Measurements from ENCODE around the gene ATP5MC2. TPM values are rescaled to one million over a fixed set of nuclear protein-coding genes. Genes with fewer than 3 reads are reported as not detected.
"Not testable (repeated sequence)": the region's sequence is repeated elsewhere in the genome, so short reads cannot be mapped to it uniquely, and the experiment has no call there.

Gene ATP5MC2
- polyA plus RNA-seq, 4 donors: 557 to 624 (median 590) TPM

- DNase-seq (ENCODE audit: low read depth in 4 of 4, low spot score in 2 of 4): no peak
These were observed 19.6 kb upstream of the ATP5MC2 start for GRCh38 chr12:53695152-53696145.

DNA sequence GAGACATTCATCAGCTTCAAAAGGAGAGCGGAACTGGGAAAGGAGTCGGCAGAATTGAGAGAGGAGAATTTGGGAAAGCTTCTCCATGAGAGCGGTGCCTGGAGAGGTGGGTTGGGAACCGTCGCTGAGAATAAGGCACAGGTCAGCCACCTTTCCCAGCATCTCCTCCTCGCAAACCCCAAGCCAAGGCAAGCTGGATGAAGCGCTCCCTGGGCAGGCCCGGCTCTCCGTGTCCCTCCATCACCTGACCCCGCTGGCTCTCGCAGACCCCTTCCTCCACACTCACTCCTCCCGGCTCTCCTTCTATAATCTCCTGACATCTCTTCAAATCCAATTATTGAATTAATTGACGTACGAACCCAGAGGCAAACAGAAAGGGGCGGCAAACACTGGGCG, 18.9 kb upstream of the ATP5MC2 start:
- no peak for DNase-seq (ENCODE audit: low read depth in 4 of 4, low spot score in 2 of 4)

DNA sequence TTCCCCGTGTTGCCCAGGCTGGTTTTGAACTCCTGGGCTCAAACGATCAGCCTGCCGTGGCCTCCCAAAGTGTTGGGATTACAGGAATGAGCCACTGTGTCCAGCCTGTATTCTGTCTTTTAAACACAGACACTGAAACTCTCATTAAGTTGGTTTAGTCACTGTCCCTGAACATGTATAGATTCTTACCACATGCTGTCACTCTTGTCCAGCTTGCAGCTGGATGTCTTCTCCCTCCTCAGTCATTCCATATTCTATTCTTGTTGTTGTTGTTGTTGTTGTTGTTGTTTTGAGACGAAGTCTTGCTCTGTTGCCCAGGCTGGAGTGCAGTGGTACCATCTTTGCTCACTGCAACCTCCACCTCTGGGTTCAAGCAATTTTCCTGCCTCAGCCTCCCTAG, 12.3 kb upstream of the ATP5MC2 start:
- no peak for DNase-seq (ENCODE audit: low read depth in 4 of 4, low spot score in 2 of 4)

- DNase-seq (ENCODE audit: low read depth in 4 of 4, low spot score in 2 of 4): no peak
These were observed 10.6 kb upstream of the ATP5MC2 start for GRCh38 chr12:53686436-53686835.

- no peak for DNase-seq (ENCODE audit: low read depth in 4 of 4, low spot score in 2 of 4)
These were observed 8.9 kb upstream of the ATP5MC2 start for GRCh38 chr12:53684654-53685220.

DNA sequence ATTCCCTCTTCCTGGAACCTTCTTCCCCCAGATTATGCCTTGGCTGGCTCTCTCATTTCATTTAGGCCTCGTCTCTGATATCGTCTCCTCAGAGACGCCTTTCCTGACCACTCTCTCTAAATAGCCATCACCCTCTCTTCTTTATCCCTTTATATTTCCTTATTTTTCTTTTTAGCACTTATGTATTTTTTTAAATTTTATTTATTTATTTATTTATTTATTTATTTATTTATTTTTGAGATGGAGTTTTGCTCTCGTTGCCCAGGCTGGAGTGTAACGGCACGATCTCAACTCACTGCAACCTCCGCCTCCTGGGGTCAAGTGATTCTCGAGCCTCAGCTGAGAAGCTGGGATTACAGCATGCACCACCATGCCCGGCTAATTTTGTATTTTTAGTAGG, 8.1 kb upstream of the ATP5MC2 start:
- no peak for DNase-seq (ENCODE audit: low read depth in 4 of 4, low spot score in 2 of 4)

GRCh38 chr12:53683494-53683893, 7.6 kb upstream of the ATP5MC2 start:
- no peak for DNase-seq (ENCODE audit: low read depth in 4 of 4, low spot score in 2 of 4)

- not testable (repeated sequence) for DNase-seq (ENCODE audit: low read depth in 4 of 4, low spot score in 2 of 4)
These were observed 4.2 kb upstream of the ATP5MC2 start for GRCh38 chr12:53680061-53680460.

- no peak for DNase-seq (ENCODE audit: low read depth in 4 of 4, low spot score in 2 of 4)
These were observed 1.9 kb upstream of the ATP5MC2 start for GRCh38 chr12:53677800-53678148.

GRCh38 chr12:53677016-53677799, 1.3 kb upstream of the ATP5MC2 start:
- no peak for DNase-seq (ENCODE audit: low read depth in 4 of 4, low spot score in 2 of 4)

GRCh38 chr12:53676656-53677015, 753 bp upstream of the ATP5MC2 start:
- DNase-seq (ENCODE audit: low read depth in 4 of 4, low spot score in 2 of 4): peak in 1 of 4 donors; percentile 74

DNA sequence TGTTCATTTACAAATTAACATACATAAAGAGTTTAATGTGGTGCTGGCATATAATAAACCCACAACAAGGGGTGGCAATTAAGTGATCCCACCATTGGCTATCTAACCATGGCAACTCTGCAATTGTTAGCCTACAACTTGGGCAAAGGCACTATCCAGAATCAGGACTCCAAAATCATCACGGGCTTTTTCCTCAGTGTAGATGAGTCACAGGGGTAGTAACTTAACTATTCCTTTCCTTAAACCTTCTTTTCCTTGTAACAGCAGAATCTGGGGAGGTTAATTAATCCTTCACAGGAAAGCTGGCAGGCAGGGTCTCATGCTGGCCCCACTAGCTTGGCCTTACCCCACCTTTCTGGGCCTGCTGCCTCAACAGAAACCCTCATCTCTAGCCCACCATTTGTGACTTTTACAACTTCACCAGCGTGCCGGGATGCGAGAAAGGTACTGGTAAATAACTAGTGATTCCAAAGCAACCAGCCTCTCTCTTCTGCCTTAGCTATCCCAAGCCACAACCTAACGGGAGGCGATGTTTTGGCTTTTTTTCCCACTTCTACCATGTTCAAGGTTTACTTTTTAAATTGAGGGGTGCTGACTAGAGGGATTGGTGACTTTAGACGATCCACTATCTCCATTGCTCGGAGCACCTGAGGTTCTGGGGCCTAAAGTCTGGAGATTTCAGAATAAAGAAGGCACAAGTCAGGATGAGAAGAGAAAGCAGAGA, 744 bp downstream of the ATP5MC2 start:
- no peak for DNase-seq (ENCODE audit: low read depth in 4 of 4, low spot score in 2 of 4)

DNA sequence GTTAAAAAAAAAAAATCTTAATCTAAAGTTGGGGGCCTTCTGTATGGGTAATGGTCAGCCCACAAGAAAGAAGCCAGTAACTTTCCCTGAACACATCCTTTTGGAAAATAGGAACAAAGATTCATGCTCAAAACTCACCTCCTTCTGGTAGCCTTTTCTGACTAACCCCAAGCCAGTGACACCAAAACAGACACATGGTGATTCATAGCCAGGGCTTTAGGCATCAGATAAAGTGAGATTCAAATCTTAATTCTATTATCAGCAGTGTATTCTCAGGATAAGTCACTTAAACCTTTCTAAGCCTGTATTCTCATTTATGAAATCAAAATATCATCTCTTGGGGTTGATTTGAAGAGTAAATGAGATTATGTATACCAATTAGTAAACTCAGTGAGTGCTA, 4.9 kb downstream of the ATP5MC2 start:
- no peak for DNase-seq (ENCODE audit: low read depth in 4 of 4, low spot score in 2 of 4)

GRCh38 chr12:53670308-53670707, 5.6 kb downstream of the ATP5MC2 start:
- no peak for DNase-seq (ENCODE audit: low read depth in 4 of 4, low spot score in 2 of 4)

GRCh38 chr12:53667080-53667479, 8.8 kb downstream of the ATP5MC2 start:
- no peak for DNase-seq (ENCODE audit: low read depth in 4 of 4, low spot score in 2 of 4)

GRCh38 chr12:53664936-53665335, 10.9 kb downstream of the ATP5MC2 start:
- DNase-seq (ENCODE audit: low read depth in 4 of 4, low spot score in 2 of 4): no peak

GRCh38 chr12:53664191-53664590, 11.7 kb downstream of the ATP5MC2 start:
- no peak for DNase-seq (ENCODE audit: low read depth in 4 of 4, low spot score in 2 of 4)

DNA sequence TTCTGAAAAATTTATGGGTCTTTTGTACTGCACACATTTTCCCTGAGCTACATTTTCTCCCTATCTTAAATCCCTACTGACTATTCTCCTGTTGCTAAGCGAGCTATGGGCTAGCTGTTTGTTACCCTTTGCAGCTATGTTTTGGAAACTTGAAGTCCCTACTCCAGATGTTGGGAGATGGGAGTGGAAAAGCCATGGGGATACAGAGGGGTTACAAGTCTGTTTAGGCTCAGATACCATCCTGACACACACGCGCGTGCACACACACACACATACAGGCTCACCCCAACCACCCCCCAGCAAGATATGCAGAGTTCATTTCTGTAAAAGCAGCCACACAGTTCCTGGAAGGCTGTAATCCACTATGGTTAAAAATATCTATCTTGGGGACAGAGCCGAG, 15.8 kb downstream of the ATP5MC2 start:
- DNase-seq (ENCODE audit: low read depth in 4 of 4, low spot score in 2 of 4): no peak

DNA sequence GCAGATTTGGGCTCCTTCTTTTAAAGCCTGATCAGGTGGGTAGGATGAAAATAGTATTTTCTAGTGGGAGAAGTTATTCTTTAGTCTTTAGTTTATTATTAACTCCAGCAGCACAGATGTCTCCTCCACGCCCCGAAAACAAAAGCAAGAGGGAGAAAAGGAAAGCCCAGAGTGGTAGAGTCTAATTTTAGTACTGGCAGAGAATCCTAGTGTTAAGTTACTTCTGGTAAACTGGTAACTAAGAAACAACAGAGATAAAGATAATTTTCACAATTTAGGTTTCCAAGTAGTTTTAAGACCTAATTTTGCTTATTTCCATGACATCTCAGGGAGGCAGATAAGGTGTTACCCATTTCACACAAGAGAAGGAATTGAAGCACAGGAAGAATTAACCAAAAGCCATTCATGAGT, 16.3 kb downstream of the ATP5MC2 start:
- no peak for DNase-seq (ENCODE audit: low read depth in 4 of 4, low spot score in 2 of 4)

DNA sequence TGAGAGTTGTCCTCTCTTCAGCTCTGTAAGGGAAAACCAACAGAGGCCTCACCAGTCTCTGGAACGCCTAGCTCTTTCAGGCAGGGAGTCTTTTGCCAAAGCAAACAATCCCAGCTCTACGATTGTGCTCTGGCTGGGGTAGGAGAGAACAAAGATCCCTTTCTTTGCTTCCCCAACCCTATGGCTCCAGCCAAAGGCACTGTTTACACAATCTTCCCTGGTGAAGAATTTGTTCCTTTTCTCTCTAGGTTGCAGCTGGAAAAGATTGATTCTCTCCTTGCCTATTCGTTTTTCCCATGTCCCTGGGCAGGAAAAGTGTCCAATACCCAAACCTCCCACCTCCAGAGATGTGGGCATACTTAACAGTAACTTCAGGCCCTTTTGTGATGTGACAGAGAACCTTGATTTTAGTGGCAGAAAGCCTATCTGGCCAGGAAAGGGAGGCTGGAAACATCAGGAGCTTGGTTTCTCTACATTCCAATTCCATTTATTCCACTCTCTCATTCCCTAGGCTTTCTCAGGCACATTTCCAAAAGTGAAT, 16.8 kb downstream of the ATP5MC2 start:
- no peak for DNase-seq (ENCODE audit: low read depth in 4 of 4, low spot score in 2 of 4)
